Vagina (tissue), 2 donors: ENCODE results near the gene SPATA33. TPM values are rescaled to one million over a fixed set of nuclear protein-coding genes. Genes with fewer than 3 reads are reported as not detected.

Experiments
- DNase-seq, 2 donors: peaks; one replicate each; pipeline ENCODE4 v3.0.0-alpha.2; 2017; ENCODE audit errors: extremely low spot score in 2 of 2
- H3K27ac ChIP-seq: fragments of 200-600 bp; sonication (generic); one replicate; pipeline ENCODE4 v1.5.1; 2019
- H3K27me3 ChIP-seq: fragments of 200-600 bp; sonication (generic); one replicate; pipeline ENCODE4 v1.5.1; 2019
- H3K36me3 ChIP-seq, 2 donors: fragments of 200-600 bp; sonication (generic); one replicate each; pipeline ENCODE4 v1.5.1; 2017 to 2019
- H3K4me1 ChIP-seq: fragments of 200-600 bp; sonication (generic); one replicate; pipeline ENCODE4 v1.5.1; 2019
- H3K4me3 ChIP-seq, 2 donors: fragments of 200-600 bp; sonication (generic); 1 replicate in 1 of 2; 2 replicates in 1 of 2; pipeline ENCODE4 v1.5.1; 2016 to 2019
- H3K9me3 ChIP-seq: fragments of 200-600 bp; sonication (generic); one replicate; pipeline ENCODE4 v1.5.1; 2019
- CTCF ChIP-seq, 3 experiments: fragments of 450-650 bp in 2 of 3; fragments of 200-600 bp in 1 of 3; sonication (generic) in 1 of 3; IDR thresholded peaks; one replicate each; pipeline ENCODE4 v1.5.1; 2017 to 2019; ENCODE audit warnings: antibody characterized with exemption in 3 of 3, mild to moderate bottlenecking in 2 of 3, moderate library complexity in 2 of 3
- POLR2A ChIP-seq, 2 donors: fragments of 450-650 bp; IDR thresholded peaks; one replicate each; pipeline ENCODE4 v1.6.1; 2017; ENCODE audit warnings: antibody characterized with exemption in 2 of 2, mild to moderate bottlenecking in 2 of 2, moderate library complexity in 2 of 2
- POLR2AphosphoS5 ChIP-seq, 2 donors: sonication (generic); formaldehyde crosslinking; IDR thresholded peaks; one replicate each; pipeline ENCODE4 v1.9.0; 2017; ENCODE audit warnings: antibody characterized with exemption in 2 of 2, mild to moderate bottlenecking in 2 of 2, low read depth in 1 of 2; ENCODE audit not compliant: insufficient read depth in 1 of 2
- intact Hi-C: fragments of 100-400 bp; cut with DNase I; formaldehyde crosslinking; loops from one replicate; pipeline ENCODE4 v1.15.1; 2023
- total RNA-seq: library from RNA; depleted of rRNA; stranded (reverse); fragments of >200 nt; gene quantifications from one replicate; pipeline ENCODE4 v1.2.3, GENCODE V29; 2016

Gene SPATA33
- total RNA-seq, 1 donor from 2014 or later: 5.2 TPM

- Histone ChIP-seq H3K27ac (no peak within 1 kb of the TSS), H3K4me1 (no peaks in the 10 kb centered on the region), H3K36me3 (no peaks in the 10 kb centered on the region), H3K27me3 (no peaks in the 10 kb centered on the region), H3K9me3 (no peaks in the 10 kb centered on the region), H3K4me3 (no peak within 1 kb of the TSS)
- DNase-seq: no peak
- no peak for TF ChIP-seq POLR2A (IDR thresholded peaks at IDR 0.05)
- no peak for TF ChIP-seq POLR2AphosphoS5 (IDR thresholded peaks at IDR 0.05; ENCODE audit: insufficient read depth in 1 of 2, low read depth in 1 of 2)
- no peak for TF ChIP-seq CTCF (IDR thresholded peaks at IDR 0.05)
- intact Hi-C loops: no loop called here
Measured at GRCh38 chr16:89613231-89613953, 44.2 kb upstream of the SPATA33 start, which contains the start of gene DPEP1. Gene DPEP1, plus strand, starts transcription at chr16:89613642. Its CDS starts 16,769 bp downstream, at chr16:89630411.

- Histone ChIP-seq H3K27me3 (no peaks in the 10 kb centered on the region), H3K4me3 (no peak overlapping the region), H3K4me1 (no peaks in the 10 kb centered on the region), H3K36me3 (no peaks in the 10 kb centered on the region), H3K9me3 (no peaks in the 10 kb centered on the region), H3K27ac (no peak overlapping the region)
- DNase-seq: no peak
- intact Hi-C loops: no loop called here
- TF ChIP-seq POLR2AphosphoS5 (IDR thresholded peaks at IDR 0.05; ENCODE audit: insufficient read depth in 1 of 2, low read depth in 1 of 2): no peak
- TF ChIP-seq CTCF (IDR thresholded peaks at IDR 0.05): no peak
- TF ChIP-seq POLR2A (IDR thresholded peaks at IDR 0.05): no peak
Measured at GRCh38 chr16:89613954-89614459, 43.6 kb upstream of the SPATA33 start.

- Histone ChIP-seq H3K36me3 (no peaks in the 10 kb centered on the region), H3K27ac (no peak overlapping the region), H3K9me3 (no peaks in the 10 kb centered on the region), H3K4me3 (no peak overlapping the region), H3K4me1 (no peaks in the 10 kb centered on the region), H3K27me3 (no peaks in the 10 kb centered on the region)
- no peak for DNase-seq
- TF ChIP-seq POLR2AphosphoS5 (IDR thresholded peaks at IDR 0.05; ENCODE audit: insufficient read depth in 1 of 2, low read depth in 1 of 2) (no peak), POLR2A (IDR thresholded peaks at IDR 0.05) (no peak), CTCF (IDR thresholded peaks at IDR 0.05) (no peak)
- intact Hi-C loops: no loop called here
Measured at GRCh38 chr16:89615176-89615575, 42.5 kb upstream of the SPATA33 start.

- H3K9me3 ChIP-seq: no peaks in the 10 kb centered on the region
- H3K36me3 ChIP-seq: no peaks in the 10 kb centered on the region
- H3K27me3 ChIP-seq: no peaks in the 10 kb centered on the region
- H3K4me3 ChIP-seq: no peak overlapping the region
- H3K4me1 ChIP-seq: no peaks in the 10 kb centered on the region
- H3K27ac ChIP-seq: no peak overlapping the region
- intact Hi-C loops: no loop called here
- DNase-seq: no peak
- TF ChIP-seq CTCF (IDR thresholded peaks at IDR 0.05) (peak in 2 of 3 experiments; percentile 17 to 52), POLR2A (IDR thresholded peaks at IDR 0.05) (no peak), POLR2AphosphoS5 (IDR thresholded peaks at IDR 0.05; ENCODE audit: insufficient read depth in 1 of 2, low read depth in 1 of 2) (no peak)
Measured at GRCh38 chr16:89615596-89616090, 42.0 kb upstream of the SPATA33 start.

- Histone ChIP-seq H3K4me1 (no peaks in the 10 kb centered on the region), H3K27me3 (no peaks in the 10 kb centered on the region), H3K9me3 (no peaks in the 10 kb centered on the region), H3K4me3 (no peak overlapping the region), H3K27ac (no peak overlapping the region), H3K36me3 (no peaks in the 10 kb centered on the region)
- no peak for DNase-seq
- intact Hi-C loops: no loop called here
- no peak for TF ChIP-seq POLR2A (IDR thresholded peaks at IDR 0.05)
- no peak for TF ChIP-seq POLR2AphosphoS5 (IDR thresholded peaks at IDR 0.05; ENCODE audit: insufficient read depth in 1 of 2, low read depth in 1 of 2)
- no peak for TF ChIP-seq CTCF (IDR thresholded peaks at IDR 0.05)
Measured at GRCh38 chr16:89616623-89617022, 41.0 kb upstream of the SPATA33 start.
